HG02798 (cell line): Measurements from ENCODE around the gene GRAP.

Experiments used
- ATAC-seq: cut with Tn5 transposase; IDR thresholded peaks from one replicate; pipeline ENCODE4 v1.9.1; 2021; ENCODE audit warnings: mild to moderate bottlenecking; ENCODE audit not compliant: unreplicated experiment, poor library complexity

GRAP gene

DNA sequence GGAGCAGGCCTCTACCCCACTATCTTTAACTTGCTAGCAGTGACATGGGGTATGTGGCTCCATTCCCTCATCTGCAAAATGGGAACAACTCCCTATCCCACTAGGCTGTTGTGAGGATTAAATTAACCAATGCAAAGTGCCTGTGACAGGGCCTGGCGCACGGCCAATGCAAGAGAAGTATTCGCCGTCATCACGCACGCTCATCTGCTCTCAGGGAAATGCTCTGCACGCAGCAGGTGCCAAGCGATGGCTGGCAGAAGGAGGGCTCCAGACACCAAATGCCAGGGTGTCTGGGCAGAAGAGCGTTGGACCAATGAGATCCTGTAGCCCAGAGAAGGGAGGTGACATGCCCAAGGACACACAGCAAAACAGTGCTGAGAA lies 59.5 kb downstream of the GRAP start:
- ATAC-seq: no peak

- no peak for ATAC-seq
These were observed 60.1 kb downstream of the GRAP start for GRCh38 chr17:18986541-18987229.

DNA sequence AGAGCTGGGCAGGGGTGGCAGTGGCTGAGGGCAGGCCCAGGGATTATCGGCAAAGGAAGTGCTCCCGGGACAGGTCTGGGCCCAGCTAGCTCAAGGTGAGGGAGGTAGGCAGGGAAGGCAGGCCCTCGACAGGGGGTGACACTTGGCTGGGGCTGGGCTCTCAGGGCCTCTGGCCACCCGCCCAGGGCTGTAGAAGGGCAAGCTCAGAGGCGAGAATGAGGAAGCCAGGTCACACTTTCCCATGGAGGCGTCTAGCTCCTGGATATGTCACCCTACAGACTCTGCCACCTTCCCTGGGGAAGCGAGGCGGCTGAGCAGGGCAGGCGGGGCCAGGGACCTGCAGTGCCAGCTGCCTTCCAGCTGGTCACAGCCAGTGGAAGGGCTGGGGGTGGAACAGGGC lies 61.3 kb downstream of the GRAP start:
- no peak for ATAC-seq

- ATAC-seq: no peak
These were observed 62.3 kb downstream of the GRAP start for GRCh38 chr17:18984273-18985114.

DNA sequence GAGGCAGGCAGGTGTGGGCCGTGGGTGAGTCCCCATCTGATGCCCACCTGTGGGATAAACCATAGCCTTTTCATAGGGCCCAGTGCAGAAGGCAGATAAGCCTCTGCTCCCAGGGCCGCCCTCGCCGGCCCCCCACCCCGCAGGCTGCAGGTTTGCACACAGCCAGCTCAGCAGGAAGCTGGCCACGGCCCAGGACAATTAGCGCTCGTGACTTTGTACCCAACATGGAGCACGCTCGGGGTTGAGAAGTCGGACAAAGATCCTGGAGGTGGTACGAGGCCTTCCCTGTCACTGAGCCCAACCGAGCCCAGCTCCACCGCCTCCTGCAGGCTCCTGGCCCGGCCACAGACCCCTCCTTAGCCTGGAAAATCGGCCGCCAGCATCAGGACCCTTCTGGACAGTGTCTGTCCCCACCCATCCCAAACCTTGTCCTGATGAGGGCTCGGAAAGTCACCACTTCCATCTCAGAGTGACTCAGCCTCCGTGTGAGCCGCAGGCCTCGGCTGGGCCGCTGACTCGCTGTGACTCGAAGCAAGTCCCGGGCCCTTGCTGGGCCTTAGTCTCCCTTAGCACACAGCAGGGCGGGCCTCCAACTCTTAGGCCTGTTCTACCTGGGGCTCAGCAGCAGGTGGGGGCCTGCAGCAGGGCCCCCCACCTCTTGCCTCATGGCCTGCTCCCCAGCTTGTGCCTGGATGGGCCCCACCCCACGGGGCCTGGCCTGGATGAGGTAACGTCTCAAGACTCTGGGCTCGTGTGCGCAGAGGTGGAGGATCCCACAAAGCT lies 64.9 kb downstream of the GRAP start:
- ATAC-seq: no peak

- no peak for ATAC-seq
These were observed 65.5 kb downstream of the GRAP start for GRCh38 chr17:18981335-18981641.

DNA sequence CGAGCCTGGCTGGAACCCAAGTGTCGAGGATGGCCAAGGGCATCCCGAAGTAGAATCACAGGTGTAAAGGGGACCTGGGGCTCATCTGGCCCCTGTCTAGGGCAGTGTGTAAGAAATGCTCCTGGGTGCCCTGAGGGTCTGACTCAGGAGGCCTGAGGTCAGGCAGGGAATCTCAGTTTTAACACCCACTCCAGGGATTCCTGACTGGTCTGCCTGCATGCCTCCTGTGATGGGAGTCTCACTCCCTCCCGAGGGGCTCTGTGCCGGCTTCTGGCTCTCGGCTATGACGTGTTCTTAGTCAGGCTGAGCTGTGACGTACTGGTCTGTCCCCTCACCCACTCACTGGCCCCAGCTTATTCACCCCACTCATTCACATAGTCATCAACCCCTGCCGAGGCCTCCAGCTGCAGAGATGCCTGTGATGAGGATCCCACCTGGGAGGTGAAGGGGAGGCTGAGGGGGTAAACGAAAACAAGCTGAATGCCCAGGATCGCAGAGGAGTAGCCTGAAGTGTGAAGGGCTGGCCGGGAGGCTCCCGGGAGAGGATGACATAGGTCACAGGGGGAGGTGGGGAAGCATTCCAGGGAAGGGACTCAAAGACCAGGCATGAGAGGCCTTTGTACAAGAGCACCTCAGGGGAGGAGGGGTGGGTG lies 65.9 kb downstream of the GRAP start:
- ATAC-seq: no peak

- no peak for ATAC-seq
These were observed 68.1 kb downstream of the GRAP start for GRCh38 chr17:18978655-18979054.

- ATAC-seq: no peak
These were observed 68.7 kb downstream of the GRAP start for GRCh38 chr17:18978050-18978449.

- no peak for ATAC-seq
These were observed 69.1 kb downstream of the GRAP start for GRCh38 chr17:18977646-18978045.

DNA sequence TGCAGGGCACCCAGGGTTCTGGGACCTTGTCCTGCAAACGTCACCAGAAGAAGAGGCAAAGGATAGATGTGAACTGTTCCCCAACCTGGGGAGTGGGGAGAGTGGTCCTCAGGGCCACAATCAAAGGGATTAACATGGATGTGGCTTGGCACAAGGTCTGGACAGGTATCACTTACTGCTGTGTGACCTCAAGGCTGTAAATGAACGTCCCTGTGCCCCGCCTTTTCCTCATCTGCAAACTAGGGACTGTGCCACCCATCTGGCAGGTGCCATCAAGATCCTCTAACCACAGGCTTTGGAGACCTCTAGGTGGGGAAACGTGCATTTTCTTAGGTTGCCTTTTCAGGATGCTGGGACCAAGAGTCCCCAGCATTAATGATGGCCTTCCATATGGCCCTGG lies 69.7 kb downstream of the GRAP start:
- no peak for ATAC-seq

- ATAC-seq: no peak
These were observed 70.6 kb downstream of the GRAP start for GRCh38 chr17:18976201-18976600.

GRCh38 chr17:18975597-18975996 lies 71.2 kb downstream of the GRAP start:
- no peak for ATAC-seq

DNA sequence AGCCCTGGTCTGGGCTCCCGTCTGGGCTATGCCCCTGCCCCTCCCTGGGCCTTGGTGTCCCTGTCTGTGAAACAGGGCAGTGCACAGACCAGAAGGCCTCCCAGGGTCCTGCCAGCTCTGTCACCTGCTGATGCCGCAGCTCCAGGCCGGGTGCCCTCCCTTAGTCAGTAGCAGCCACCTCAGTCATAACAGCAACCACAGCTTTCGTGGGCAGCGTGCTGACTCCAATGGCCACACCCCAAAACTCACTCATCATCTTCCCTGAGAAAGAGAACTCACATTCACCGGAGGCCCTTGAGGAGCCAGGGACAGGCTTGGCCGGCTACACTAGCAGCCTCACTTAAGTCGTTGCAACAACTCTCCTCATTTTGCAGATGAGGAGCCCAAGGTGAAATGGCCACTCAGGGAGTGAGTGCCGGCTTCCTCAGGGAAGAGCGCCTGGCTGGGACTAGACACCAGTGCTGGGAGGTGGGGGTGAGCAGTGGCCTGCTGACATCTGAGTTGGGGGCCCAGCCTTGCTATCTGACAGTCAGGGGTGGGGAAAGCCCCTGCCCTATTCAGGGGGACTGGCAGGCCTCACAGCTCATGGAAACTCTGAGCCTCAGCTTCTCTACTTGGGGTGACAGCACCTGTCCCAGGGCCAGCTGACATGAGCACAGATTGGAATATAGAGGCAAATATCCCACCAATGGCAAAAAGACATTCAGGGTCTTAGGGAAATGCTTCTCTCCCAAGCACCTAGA lies 72.2 kb downstream of the GRAP start:
- ATAC-seq: no peak

- ATAC-seq: no peak
These were observed 75.0 kb downstream of the GRAP start for GRCh38 chr17:18971801-18972200.
